ENCODE measurements around the gene FOXL1.

Gene FOXL1

DNA sequence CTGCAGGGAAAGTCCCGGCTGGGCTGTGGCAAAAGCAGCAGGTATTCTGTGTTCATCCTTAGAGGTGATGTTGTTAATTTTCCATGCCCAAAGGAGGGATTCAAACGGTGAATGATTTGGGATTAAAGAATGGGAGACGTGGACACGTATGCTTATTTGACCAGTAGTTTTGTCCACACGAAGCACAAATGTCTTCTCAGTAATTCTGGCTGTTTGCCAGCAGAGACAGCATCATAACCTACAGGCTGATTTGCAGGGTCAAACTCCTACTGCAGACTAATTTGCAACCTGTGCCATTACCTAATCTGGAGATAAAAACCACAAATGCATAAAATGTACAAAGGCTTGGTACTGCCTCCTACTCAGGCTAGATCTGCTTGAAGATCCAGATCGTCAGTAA, 37.5 kb upstream of the FOXL1 start:
- Histone ChIP-seq H3K4me2 (ENCODE audit: low read depth, low read length, poor library complexity, severe bottlenecking) (no peak overlapping the region), H3K9ac (ENCODE audit: low read length) (no peak overlapping the region), H3K79me2 (ENCODE audit: insufficient read depth, low read length) (no peaks in the 10 kb centered on the region), H3K9me3 (ENCODE audit: insufficient read depth, low read length) (no peaks in the 10 kb centered on the region), H3K4me3 (ENCODE audit: insufficient read depth, low read length, poor library complexity, severe bottlenecking) (no peak overlapping the region), H2AFZ (ENCODE audit: low read depth, low read length, severe bottlenecking) (no peak overlapping the region), H3K27me3 (ENCODE audit: low read length) (no peaks in the 10 kb centered on the region), H4K20me1 (ENCODE audit: low read depth, low read length) (no peaks in the 10 kb centered on the region), H3K27ac (ENCODE audit: low read depth, low read length) (no peak overlapping the region), H3K36me3 (ENCODE audit: low read length) (no peaks in the 10 kb centered on the region), H3K9me2 (replicated peaks; ENCODE audit: insufficient read depth, low read length) (no peaks in the 10 kb centered on the region), H3F3A (ENCODE audit: insufficient read depth) (no peaks in the 10 kb centered on the region)
- TF ChIP-seq CTCF (IDR thresholded peaks at IDR 0.05; ENCODE audit: insufficient read depth, low read length, poor library complexity, severe bottlenecking) (no peak), EZH2phosphoT487 (conservative IDR thresholded peaks at IDR 0.05; ENCODE audit: low read length) (no peak)

DNA sequence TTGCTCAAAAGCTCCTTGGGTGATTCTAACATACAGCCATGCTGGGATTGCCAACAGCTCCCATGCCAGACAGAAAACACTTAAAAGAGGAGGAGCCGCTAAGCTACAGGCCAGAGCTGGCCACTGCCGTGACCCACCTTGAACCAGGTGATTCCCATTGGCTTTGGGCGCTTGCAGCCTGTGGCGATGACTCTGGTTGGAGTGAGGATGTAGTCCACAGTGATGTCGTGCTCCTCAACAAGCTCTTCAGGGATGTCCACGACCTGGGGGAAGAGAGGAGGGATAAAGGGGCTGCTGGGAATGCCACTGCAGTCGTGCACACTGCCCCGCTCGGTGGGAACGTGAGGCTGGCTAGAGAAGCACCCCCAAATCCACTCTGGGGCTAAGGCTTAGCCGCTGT, 36.8 kb upstream of the FOXL1 start:
- H3K79me2 ChIP-seq (ENCODE audit: insufficient read depth, low read length) = no peaks in the 10 kb centered on the region
- no peaks in the 10 kb centered on the region for H4K20me1 ChIP-seq (ENCODE audit: low read depth, low read length)
- no peaks in the 10 kb centered on the region for H3K9me2 ChIP-seq (replicated peaks; ENCODE audit: insufficient read depth, low read length)
- no peaks in the 10 kb centered on the region for H3K27me3 ChIP-seq (ENCODE audit: low read length)
- H3K9me3 ChIP-seq (ENCODE audit: insufficient read depth, low read length) = no peaks in the 10 kb centered on the region
- no peak overlapping the region for H3K9ac ChIP-seq (ENCODE audit: low read length)
- H2AFZ ChIP-seq (ENCODE audit: low read depth, low read length, severe bottlenecking) = no peak overlapping the region
- no peak overlapping the region for H3K27ac ChIP-seq (ENCODE audit: low read depth, low read length)
- no peak overlapping the region for H3K4me3 ChIP-seq (ENCODE audit: insufficient read depth, low read length, poor library complexity, severe bottlenecking)
- TF ChIP-seq CTCF (IDR thresholded peaks at IDR 0.05; ENCODE audit: insufficient read depth, low read length, poor library complexity, severe bottlenecking) (no peak), EZH2phosphoT487 (conservative IDR thresholded peaks at IDR 0.05; ENCODE audit: low read length) (no peak)
- H3K4me2 ChIP-seq (ENCODE audit: low read depth, low read length, poor library complexity, severe bottlenecking) = no peak overlapping the region
- no peaks in the 10 kb centered on the region for H3K36me3 ChIP-seq (ENCODE audit: low read length)
- H3F3A ChIP-seq (ENCODE audit: insufficient read depth) = no peaks in the 10 kb centered on the region

- Histone ChIP-seq H3K9me2 (replicated peaks; ENCODE audit: insufficient read depth, low read length) (no peaks in the 10 kb centered on the region), H3K36me3 (ENCODE audit: low read length) (no peaks in the 10 kb centered on the region), H3K27ac (ENCODE audit: low read depth, low read length) (no peak overlapping the region), H3K4me2 (ENCODE audit: low read depth, low read length, poor library complexity, severe bottlenecking) (no peak overlapping the region), H3K9ac (ENCODE audit: low read length) (no peak overlapping the region), H3K9me3 (ENCODE audit: insufficient read depth, low read length) (no peaks in the 10 kb centered on the region), H3F3A (ENCODE audit: insufficient read depth) (no peaks in the 10 kb centered on the region), H3K4me3 (ENCODE audit: insufficient read depth, low read length, poor library complexity, severe bottlenecking) (no peak overlapping the region), H3K27me3 (ENCODE audit: low read length) (no peaks in the 10 kb centered on the region), H4K20me1 (ENCODE audit: low read depth, low read length) (no peaks in the 10 kb centered on the region), H3K79me2 (ENCODE audit: insufficient read depth, low read length) (no peaks in the 10 kb centered on the region), H2AFZ (ENCODE audit: low read depth, low read length, severe bottlenecking) (no peak overlapping the region)
- TF ChIP-seq CTCF (IDR thresholded peaks at IDR 0.05; ENCODE audit: insufficient read depth, low read length, poor library complexity, severe bottlenecking) (no peak), EZH2phosphoT487 (conservative IDR thresholded peaks at IDR 0.05; ENCODE audit: low read length) (no peak)
These were observed 35.3 kb upstream of the FOXL1 start for GRCh38 chr16:86542756-86543750.
